CD8-positive, alpha-beta memory T cell (primary cell): ENCODE data around the gene TATDN2. TPM values are rescaled to one million over a fixed set of nuclear protein-coding genes. Genes with fewer than 3 reads are reported as not detected.

Experiments
- CTCF ChIA-PET: fragments of 350-600 bp; sonication (Branson Sonifier 250); formaldehyde crosslinking; loops from one replicate; lab custom pipeline; 2021; ENCODE audit warnings: antibody characterized with exemption; lab: Charles Lee
- POLR2A ChIA-PET: fragments of 350-600 bp; sonication (Branson Sonifier 250); formaldehyde crosslinking; loops from one replicate; lab custom pipeline; 2021; ENCODE audit warnings: antibody characterized with exemption; lab: Charles Lee
- DNase-seq, 5 donors: peaks; one replicate each; pipeline versions ENCODE4 v3.0.0 to v3.0.0-alpha.2; 2020 to 2022; ENCODE audit warnings: mixed read lengths in 1 of 5
- H3K27ac ChIP-seq: one replicate; pipeline ENCODE4 v1.7.0; 2013; ENCODE audit warnings: low read depth, mild to moderate bottlenecking, low read length, moderate library complexity
- H3K27me3 ChIP-seq: 2 replicates; pipeline ENCODE4 v1.7.0; 2013; ENCODE audit warnings: low read length, mild to moderate bottlenecking; ENCODE audit not compliant: insufficient read depth, poor library complexity, severe bottlenecking
- H3K36me3 ChIP-seq: 2 replicates; pipeline ENCODE4 v1.7.0; 2013; ENCODE audit warnings: mild to moderate bottlenecking, low read length, moderate library complexity; ENCODE audit not compliant: insufficient read depth
- H3K4me1 ChIP-seq: 2 replicates; pipeline ENCODE4 v1.7.0; 2013; ENCODE audit warnings: mild to moderate bottlenecking, low read length, moderate library complexity; ENCODE audit not compliant: insufficient read depth
- H3K4me3 ChIP-seq: 2 replicates; pipeline ENCODE4 v1.7.0; 2013; ENCODE audit warnings: mild to moderate bottlenecking, low read length
- H3K9me3 ChIP-seq: 2 replicates; pipeline ENCODE4 v1.7.0; 2013; ENCODE audit warnings: mild to moderate bottlenecking, low read length
- H3K27ac Mint-ChIP-seq, 8 donors: one replicate each; pipeline ENCODE4 v1.8.0; 2020 to 2021; ENCODE audit warnings: mixed read lengths in 8 of 8, mild to moderate bottlenecking in 6 of 8, inconsistent platforms in 3 of 8, moderate library complexity in 3 of 8
- H3K27me3 Mint-ChIP-seq, 2 donors: one replicate each; pipeline ENCODE4 v1.8.0; 2020 to 2021; ENCODE audit warnings: mixed read lengths in 2 of 2, mild to moderate bottlenecking in 1 of 2, moderate library complexity in 1 of 2
- H3K36me3 Mint-ChIP-seq, 3 donors: one replicate each; pipeline ENCODE4 v1.8.0; 2020 to 2021; ENCODE audit warnings: mixed read lengths in 3 of 3, inconsistent platforms in 1 of 3, mild to moderate bottlenecking in 1 of 3
- H3K4me1 Mint-ChIP-seq, 3 donors: one replicate each; pipeline ENCODE4 v1.8.0; 2020 to 2021; ENCODE audit warnings: mixed read lengths in 3 of 3, inconsistent platforms in 1 of 3, mild to moderate bottlenecking in 1 of 3
- H3K4me3 Mint-ChIP-seq, 7 donors: one replicate each; pipeline ENCODE4 v1.8.0; 2020 to 2021; ENCODE audit warnings: mixed read lengths in 7 of 7, mild to moderate bottlenecking in 6 of 7, moderate library complexity in 4 of 7, inconsistent platforms in 2 of 7
- H3K9me3 Mint-ChIP-seq, 5 donors: one replicate each; pipeline ENCODE4 v1.8.0; 2020 to 2022; ENCODE audit warnings: mixed read lengths in 5 of 5, mild to moderate bottlenecking in 3 of 5, moderate library complexity in 2 of 5, inconsistent platforms in 1 of 5
- polyA plus RNA-seq: library from polyadenylated mRNA; unstranded; fragments of 300-500 nt; fragmentation: Illumina TruSeq; gene quantifications from one replicate; pipeline ENCODE4 v1.2.3, GENCODE V29; 2021
- total RNA-seq, 2 experiments: library from RNA; stranded (reverse); gene quantifications; one replicate each; pipeline ENCODE4 v1.2.3, GENCODE V29; 2021

Gene TATDN2
- total and polyA plus RNA-seq, 3 experiments from 2014 or later = 23.3 to 60.0 (median 57.6) TPM

DNA sequence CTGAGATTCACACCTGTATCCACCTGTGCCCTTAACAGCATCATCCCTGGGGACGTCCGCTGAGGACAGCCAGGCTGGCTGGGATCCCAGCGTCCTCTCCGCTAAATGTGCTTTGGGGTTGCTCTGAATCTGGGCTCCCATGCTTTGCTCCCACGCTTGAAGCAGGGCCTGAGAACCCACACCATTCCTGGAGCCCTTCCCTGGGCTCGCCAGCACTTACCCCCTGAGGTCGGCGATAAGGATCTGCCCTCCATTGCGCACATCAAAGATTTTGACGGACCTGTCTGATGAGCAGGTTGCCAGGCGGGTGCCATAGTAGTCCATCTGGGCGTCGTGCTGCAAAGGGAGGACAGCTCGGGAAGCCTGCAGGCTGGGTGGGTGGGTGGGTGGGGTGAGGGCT, 66.8 kb downstream of the TATDN2 start:
- CTCF ChIA-PET = no interaction called here

DNA sequence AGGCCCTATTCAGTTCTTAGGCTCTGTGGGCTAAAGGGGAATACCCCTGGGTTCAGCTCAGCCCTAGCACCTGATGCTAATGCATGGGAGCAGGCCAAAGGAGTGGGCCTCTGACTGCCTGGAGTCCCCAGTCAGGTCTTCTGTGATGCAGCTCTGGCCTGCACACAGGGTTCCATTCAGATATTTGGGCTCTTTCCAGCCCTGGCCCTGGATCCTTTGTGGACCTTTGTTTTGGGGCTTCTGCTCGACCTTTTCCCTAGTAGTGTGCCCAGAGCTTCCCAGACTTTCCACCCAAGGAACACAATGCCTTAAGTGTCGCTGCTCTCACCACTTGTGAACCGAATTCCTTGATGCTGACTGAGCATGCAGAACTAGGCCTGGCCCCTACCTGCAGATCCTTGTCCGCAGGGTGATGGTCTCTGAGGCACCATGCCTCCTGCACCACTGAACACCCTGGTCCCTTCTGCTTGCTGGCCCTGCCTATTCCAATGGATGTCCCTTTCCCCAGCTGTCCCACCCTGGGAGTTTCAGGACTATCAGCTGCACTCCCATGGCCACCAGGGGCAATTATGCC, 67.6 kb downstream of the TATDN2 start:
- no peaks in the 10 kb centered on the region for H3K9me3 Mint-ChIP-seq
- no peak overlapping the region for H3K4me3 Mint-ChIP-seq
- H3K36me3 Mint-ChIP-seq = peaks cover 0 to 79% (median 8%) of the 10 kb centered on the region in 3 donors
- ChIA-PET POLR2A (no interaction called here), CTCF (no interaction called here)
- Histone ChIP-seq H3K9me3 (no peaks in the 10 kb centered on the region), H3K4me1 (peaks cover 23% of the 10 kb centered on the region), H3K27me3 (no peaks in the 10 kb centered on the region), H3K27ac (no peak overlapping the region), H3K4me3 (no peak overlapping the region), H3K36me3 (peaks cover 71% of the 10 kb centered on the region)
- peaks cover 23 to 41% (median 24%) of the 10 kb centered on the region in 3 donors for H3K4me1 Mint-ChIP-seq
- H3K27ac Mint-ChIP-seq = peak overlapping the region in 1 of 8 donors; percentile 54
- no peak for DNase-seq
- H3K27me3 Mint-ChIP-seq = no peaks in the 10 kb centered on the region

More for the DNA sequence above, 66.8 kb downstream of the TATDN2 start:
- no peak for DNase-seq
- POLR2A ChIA-PET = interaction anchor here (0.6 kb wide), 1 partner anchor 374 kb away, joined by 7 read pairs; no protein-coding TSS in a partner anchor
- H3K36me3 ChIP-seq = peaks cover 77% of the 10 kb centered on the region
- Mint-ChIP-seq H3K4me3 (peak overlapping the region in 1 of 7 donors; percentile 71), H3K36me3 (peaks cover 0 to 84% (median 9%) of the 10 kb centered on the region in 3 donors), H3K27me3 (no peaks in the 10 kb centered on the region), H3K9me3 (no peaks in the 10 kb centered on the region), H3K4me1 (peaks cover 19 to 36% (median 20%) of the 10 kb centered on the region in 3 donors), H3K27ac (no peak overlapping the region)
- H3K4me1 ChIP-seq = peaks cover 20% of the 10 kb centered on the region
- H3K4me3 ChIP-seq = no peak overlapping the region
- no peaks in the 10 kb centered on the region for H3K9me3 ChIP-seq
- H3K27me3 ChIP-seq = no peaks in the 10 kb centered on the region
- no peak overlapping the region for H3K27ac ChIP-seq

DNA sequence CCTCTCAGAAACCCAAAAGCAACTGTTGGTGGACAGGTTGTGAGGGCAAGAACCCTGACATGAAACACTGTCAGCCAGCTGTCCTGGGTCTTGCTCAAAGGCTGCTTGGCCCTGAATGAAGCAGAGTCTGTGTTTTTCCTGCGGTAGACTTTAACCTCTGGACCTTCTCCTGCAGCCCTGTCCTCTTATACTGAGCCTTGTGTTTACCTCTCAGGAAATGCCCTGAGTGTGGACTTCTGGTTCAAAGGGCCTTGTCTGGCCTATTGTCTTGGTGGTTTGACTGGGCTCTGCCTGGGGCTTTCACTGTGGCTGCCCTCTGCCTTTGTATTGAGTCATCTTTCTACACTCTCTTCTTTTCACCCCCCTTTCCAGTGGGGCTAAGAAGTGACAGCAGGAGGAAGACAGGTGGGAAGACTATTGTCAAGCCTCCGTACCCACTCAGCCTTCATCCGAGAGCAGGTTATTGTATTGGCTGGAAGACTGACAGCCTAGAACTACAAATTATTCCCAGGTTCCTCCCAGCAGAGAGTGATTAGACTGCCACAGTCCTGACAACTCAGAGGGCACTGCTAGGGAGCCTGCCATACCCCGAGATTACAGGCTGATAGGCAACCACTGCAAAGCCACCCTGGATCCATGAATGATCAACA, 69.2 kb downstream of the TATDN2 start:
- no peaks in the 10 kb centered on the region for H3K9me3 ChIP-seq
- peak overlapping the region in 2 of 7 donors; percentile 18 to 90 for H3K4me3 Mint-ChIP-seq
- peaks cover 0 to 64% (median 8%) of the 10 kb centered on the region in 3 donors for H3K36me3 Mint-ChIP-seq
- peaks cover 57% of the 10 kb centered on the region for H3K36me3 ChIP-seq
- no peaks in the 10 kb centered on the region for H3K27me3 Mint-ChIP-seq
- H3K27me3 ChIP-seq = no peaks in the 10 kb centered on the region
- no peak for DNase-seq
- H3K27ac Mint-ChIP-seq = peak overlapping the region in 4 of 8 donors; percentile 17 to 94 (median 45)
- H3K4me1 ChIP-seq = peaks cover 23% of the 10 kb centered on the region
- no peak overlapping the region for H3K27ac ChIP-seq
- H3K9me3 Mint-ChIP-seq = no peaks in the 10 kb centered on the region
- ChIA-PET CTCF (no interaction called here), POLR2A (no interaction called here)
- peaks cover 24 to 44% (median 25%) of the 10 kb centered on the region in 3 donors for H3K4me1 Mint-ChIP-seq
- H3K4me3 ChIP-seq = no peak overlapping the region

DNA sequence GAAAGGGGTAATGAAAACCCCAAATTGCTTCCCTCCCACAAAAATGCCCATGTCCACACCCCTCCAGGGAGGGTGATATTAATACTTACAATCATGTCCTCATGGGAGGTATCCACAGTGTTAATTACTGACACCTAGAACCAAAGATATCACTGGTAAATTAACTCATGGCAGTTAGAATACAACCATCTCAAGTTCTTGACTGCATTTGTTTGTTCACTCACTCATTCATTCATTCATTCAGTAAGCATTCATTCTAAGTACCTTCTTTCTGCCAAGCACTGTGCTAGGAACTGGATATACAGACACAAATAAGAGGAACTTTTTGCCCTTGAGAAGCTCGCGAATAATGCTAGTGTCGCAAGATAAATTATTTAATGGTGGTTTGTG, 69.7 kb downstream of the TATDN2 start:
- Histone ChIP-seq H3K27ac (no peak overlapping the region), H3K4me1 (peaks cover 23% of the 10 kb centered on the region), H3K27me3 (no peaks in the 10 kb centered on the region), H3K9me3 (no peaks in the 10 kb centered on the region), H3K4me3 (no peak overlapping the region), H3K36me3 (peaks cover 52% of the 10 kb centered on the region)
- DNase-seq = no peak
- Mint-ChIP-seq H3K9me3 (no peaks in the 10 kb centered on the region), H3K4me1 (peaks cover 24 to 44% (median 25%) of the 10 kb centered on the region in 3 donors), H3K27ac (peak overlapping the region in 5 of 8 donors; percentile 6 to 94 (median 66)), H3K27me3 (no peaks in the 10 kb centered on the region), H3K4me3 (peak overlapping the region in 5 of 7 donors; percentile 52 to 90 (median 59)), H3K36me3 (peaks cover 0 to 59% (median 8%) of the 10 kb centered on the region in 3 donors)
- ChIA-PET CTCF (no interaction called here), POLR2A (no interaction called here)

DNA sequence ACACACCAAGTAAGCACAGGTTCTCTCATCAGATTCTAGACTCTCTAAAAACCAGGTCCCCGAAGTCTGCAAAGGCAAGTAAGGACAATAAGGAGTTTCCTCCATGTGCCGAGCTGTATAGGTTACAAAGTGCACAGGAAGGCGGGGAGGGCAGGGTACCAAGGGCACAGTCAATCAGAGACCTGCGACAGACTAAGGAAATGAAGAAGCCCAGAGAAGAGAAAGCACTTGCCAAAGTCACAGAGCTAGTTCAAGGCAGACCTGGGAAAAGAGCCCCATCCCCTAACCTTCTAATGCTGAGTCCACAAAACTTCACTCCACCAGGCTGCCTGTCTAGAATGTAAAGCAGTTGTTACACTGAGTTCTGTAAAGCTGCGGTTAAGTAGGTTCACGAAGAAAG, 71.0 kb downstream of the TATDN2 start:
- no peaks in the 10 kb centered on the region for H3K27me3 ChIP-seq
- no peak for DNase-seq
- peaks cover 41% of the 10 kb centered on the region for H3K36me3 ChIP-seq
- peaks cover 0 to 46% (median 8%) of the 10 kb centered on the region in 3 donors for H3K36me3 Mint-ChIP-seq
- CTCF ChIA-PET = interaction anchor here (0.8 kb wide), 1 partner anchor 32 kb away, joined by 3 read pairs; no protein-coding TSS in a partner anchor
- POLR2A ChIA-PET = no interaction called here
- H3K27ac Mint-ChIP-seq = peak overlapping the region; percentile 61 to 93 (median 75)
- H3K4me3 Mint-ChIP-seq = peak overlapping the region; percentile 45 to 86 (median 81)
- H3K27me3 Mint-ChIP-seq = no peaks in the 10 kb centered on the region
- peaks cover 24 to 43% (median 25%) of the 10 kb centered on the region in 3 donors for H3K4me1 Mint-ChIP-seq
- no peaks in the 10 kb centered on the region for H3K9me3 Mint-ChIP-seq
- no peaks in the 10 kb centered on the region for H3K9me3 ChIP-seq
- no peak overlapping the region for H3K4me3 ChIP-seq
- no peak overlapping the region for H3K27ac ChIP-seq
- peaks cover 23% of the 10 kb centered on the region for H3K4me1 ChIP-seq

DNA sequence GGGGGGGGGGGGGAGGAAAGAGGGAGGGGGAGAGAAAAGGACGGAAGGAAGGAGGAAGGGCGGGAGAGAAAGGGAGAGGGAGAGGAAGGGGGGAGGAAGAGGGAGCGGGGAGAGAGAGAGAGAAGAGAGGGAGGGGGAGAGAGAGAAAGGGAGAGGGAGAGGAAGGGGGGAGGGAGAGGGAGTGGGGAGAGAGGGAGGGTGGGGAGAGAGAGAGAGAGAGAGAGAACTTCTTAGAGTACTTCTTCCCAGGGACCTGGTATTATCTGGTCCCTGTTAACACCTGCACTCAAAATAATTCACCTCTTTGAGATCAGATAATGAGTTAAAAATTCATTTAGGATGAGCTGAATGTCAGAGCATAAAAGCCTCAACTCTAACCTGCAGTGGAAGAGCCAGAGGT, 71.5 kb downstream of the TATDN2 start:
- DNase-seq = no peak
- H3K4me3 Mint-ChIP-seq = peak overlapping the region; percentile 88 to 96 (median 90)
- H3K36me3 ChIP-seq = peaks cover 35% of the 10 kb centered on the region
- peak overlapping the region; percentile 87 to 99 (median 96) for H3K27ac Mint-ChIP-seq
- peaks cover 23 to 38% (median 24%) of the 10 kb centered on the region in 3 donors for H3K4me1 Mint-ChIP-seq
- H3K9me3 ChIP-seq = no peaks in the 10 kb centered on the region
- peaks cover 0 to 40% (median 4%) of the 10 kb centered on the region in 3 donors for H3K36me3 Mint-ChIP-seq
- H3K27ac ChIP-seq = peak overlapping the region; percentile 96
- peaks cover 23% of the 10 kb centered on the region for H3K4me1 ChIP-seq
- CTCF ChIA-PET = interaction anchor here (0.9 to 1.2 kb wide), 4 partner anchors 37 to 364 kb away, joined by 3 to 4 read pairs (median 3); no protein-coding TSS in a partner anchor
- H3K27me3 ChIP-seq = no peaks in the 10 kb centered on the region
- peak overlapping the region; percentile 94 for H3K4me3 ChIP-seq
- POLR2A ChIA-PET = no interaction called here
- H3K9me3 Mint-ChIP-seq = no peaks in the 10 kb centered on the region
- H3K27me3 Mint-ChIP-seq = no peaks in the 10 kb centered on the region

DNA sequence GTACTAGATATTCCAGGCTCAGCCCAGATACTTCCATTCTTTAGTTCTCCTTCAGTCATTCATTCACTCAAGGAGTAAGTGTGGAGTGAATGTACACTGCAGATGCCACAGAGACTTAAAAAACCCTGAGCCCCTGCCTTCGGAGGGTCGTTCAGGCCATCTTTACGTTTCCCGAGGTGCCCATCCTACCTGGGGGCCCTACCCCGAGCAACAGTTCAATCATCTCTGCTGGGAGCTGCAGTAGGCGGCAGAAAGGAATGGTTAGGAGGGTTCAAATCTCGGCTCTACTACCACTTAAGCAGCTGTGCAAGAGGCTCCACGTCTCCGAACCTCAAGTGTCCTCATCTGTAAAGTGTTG, 72.0 kb downstream of the TATDN2 start:
- DNase-seq = no peak
- POLR2A ChIA-PET = interaction anchor here (0.9 to 1.0 kb wide), 2 partner anchors 333 to 387 kb away, joined by 3 to 4 read pairs; partner anchors contain the start of genes CRELD1 and EMC3
- H3K27me3 ChIP-seq = no peaks in the 10 kb centered on the region
- H3K27ac Mint-ChIP-seq = peak overlapping the region; percentile 87 to 99 (median 96)
- H3K36me3 ChIP-seq = peaks cover 32% of the 10 kb centered on the region
- H3K9me3 Mint-ChIP-seq = no peaks in the 10 kb centered on the region
- peaks cover 23% of the 10 kb centered on the region for H3K4me1 ChIP-seq
- H3K27me3 Mint-ChIP-seq = no peaks in the 10 kb centered on the region
- peak overlapping the region; percentile 94 for H3K4me3 ChIP-seq
- CTCF ChIA-PET = interaction anchor here (0.6 to 3.6 kb wide), 12 partner anchors 9 to 952 kb away, joined by 3 to 20 read pairs (median 3); partner anchors contain the start of genes ARPC4, ATG7, CRELD1 and EMC3
- no peaks in the 10 kb centered on the region for H3K9me3 ChIP-seq
- H3K4me3 Mint-ChIP-seq = peak overlapping the region; percentile 88 to 96 (median 90)
- H3K36me3 Mint-ChIP-seq = peaks cover 0 to 36% (median 2%) of the 10 kb centered on the region in 3 donors
- H3K27ac ChIP-seq = peak overlapping the region; percentile 96
- peaks cover 23 to 35% (median 24%) of the 10 kb centered on the region in 3 donors for H3K4me1 Mint-ChIP-seq
